ENCODE results near the gene JAML. TPM values are rescaled to one million over a fixed set of nuclear protein-coding genes. Genes with fewer than 3 reads are reported as not detected.

The JAML gene
- total and polyA plus RNA-seq, 2 experiments from 2014 or later = 0.56 to 1.0 TPM

- TF ChIP-seq, protein P1, sequence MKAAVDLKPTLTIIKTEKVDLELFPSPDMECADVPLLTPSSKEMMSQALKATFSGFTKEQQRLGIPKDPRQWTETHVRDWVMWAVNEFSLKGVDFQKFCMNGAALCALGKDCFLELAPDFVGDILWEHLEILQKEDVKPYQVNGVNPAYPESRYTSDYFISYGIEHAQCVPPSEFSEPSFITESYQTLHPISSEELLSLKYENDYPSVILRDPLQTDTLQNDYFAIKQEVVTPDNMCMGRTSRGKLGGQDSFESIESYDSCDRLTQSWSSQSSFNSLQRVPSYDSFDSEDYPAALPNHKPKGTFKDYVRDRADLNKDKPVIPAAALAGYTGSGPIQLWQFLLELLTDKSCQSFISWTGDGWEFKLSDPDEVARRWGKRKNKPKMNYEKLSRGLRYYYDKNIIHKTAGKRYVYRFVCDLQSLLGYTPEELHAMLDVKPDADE (IDR thresholded peaks at IDR 0.05) = no peak
These were observed 56.5 kb downstream of the JAML start (continued) for GRCh38 chr11:118168316-118168715.

GRCh38 chr11:118167906-118168305 is 56.9 kb downstream of the JAML start:
- no peak overlapping the region for H3K4me3 ChIP-seq
- H3K27ac Mint-ChIP-seq = no peak overlapping the region
- no peak overlapping the region for H2AFZ ChIP-seq
- H4K20me1 ChIP-seq (replicated peaks; ENCODE audit: insufficient read depth) = no peaks in the 10 kb centered on the region; the same call in 1 of the 2 replicates
- ATAC-seq = no peak
- no peaks in the 10 kb centered on the region for H3K36me3 Mint-ChIP-seq (ENCODE audit: low read depth)
- H3K4me2 ChIP-seq = no peak overlapping the region
- no peaks in the 10 kb centered on the region for H3K9me2 ChIP-seq (ENCODE audit: insufficient read depth)
- H3K27ac ChIP-seq (ENCODE audit: low read depth) = no peak overlapping the region
- no peaks in the 10 kb centered on the region for H3K36me3 ChIP-seq (ENCODE audit: insufficient read depth)
- H3K27me3 Mint-ChIP-seq (ENCODE audit: insufficient read depth, low read depth, poor library complexity) = peaks cover 26% of the 10 kb centered on the region
- no peaks in the 10 kb centered on the region for H3K79me2 ChIP-seq (replicated peaks; ENCODE audit: insufficient read depth)
- H3K4me3 Mint-ChIP-seq = no peak overlapping the region
- H3K27me3 ChIP-seq (ENCODE audit: insufficient read depth) = peaks cover 54% of the 10 kb centered on the region
- H3K4me1 Mint-ChIP-seq = peaks cover 27% of the 10 kb centered on the region
- H3K9me3 Mint-ChIP-seq = no peaks in the 10 kb centered on the region
- no peaks in the 10 kb centered on the region for H3F3A ChIP-seq (replicated peaks; ENCODE audit: low read depth)
- no peak for DNase-seq (ENCODE audit: low spot score)
- peaks cover 13% of the 10 kb centered on the region for H3K4me1 ChIP-seq (ENCODE audit: insufficient read depth)
- TF ChIP-seq ZNF331 (CRISPR knock-in tag; IDR thresholded peaks at IDR 0.05; ENCODE audit: low read depth) (no peak), REST (IDR thresholded peaks at IDR 0.05; ENCODE audit: unreplicated experiment) (no peak), EZH2phosphoT487 (IDR thresholded peaks at IDR 0.05; ENCODE audit: unreplicated experiment) (no peak), NANOG (IDR thresholded peaks at IDR 0.05; ENCODE audit: borderline replicate concordance) (no peak), POLR2AphosphoS5 (IDR thresholded peaks at IDR 0.05; ENCODE audit: low read depth) (no peak), EZH2 (IDR thresholded peaks at IDR 0.05; ENCODE audit: low read depth, unreplicated experiment) (no peak), JUNB (IDR thresholded peaks at IDR 0.05; ENCODE audit: unreplicated experiment) (no peak), CREB1 (CRISPR knock-in tag; IDR thresholded peaks at IDR 0.05; ENCODE audit: low read depth) (no peak), ZNF114 (CRISPR knock-in tag; IDR thresholded peaks at IDR 0.05) (no peak), STAT1 (IDR thresholded peaks at IDR 0.05; ENCODE audit: unreplicated experiment) (no peak), ZNF462 (CRISPR knock-in tag; IDR thresholded peaks at IDR 0.05) (no peak)
- TF ChIP-seq, protein P2, sequence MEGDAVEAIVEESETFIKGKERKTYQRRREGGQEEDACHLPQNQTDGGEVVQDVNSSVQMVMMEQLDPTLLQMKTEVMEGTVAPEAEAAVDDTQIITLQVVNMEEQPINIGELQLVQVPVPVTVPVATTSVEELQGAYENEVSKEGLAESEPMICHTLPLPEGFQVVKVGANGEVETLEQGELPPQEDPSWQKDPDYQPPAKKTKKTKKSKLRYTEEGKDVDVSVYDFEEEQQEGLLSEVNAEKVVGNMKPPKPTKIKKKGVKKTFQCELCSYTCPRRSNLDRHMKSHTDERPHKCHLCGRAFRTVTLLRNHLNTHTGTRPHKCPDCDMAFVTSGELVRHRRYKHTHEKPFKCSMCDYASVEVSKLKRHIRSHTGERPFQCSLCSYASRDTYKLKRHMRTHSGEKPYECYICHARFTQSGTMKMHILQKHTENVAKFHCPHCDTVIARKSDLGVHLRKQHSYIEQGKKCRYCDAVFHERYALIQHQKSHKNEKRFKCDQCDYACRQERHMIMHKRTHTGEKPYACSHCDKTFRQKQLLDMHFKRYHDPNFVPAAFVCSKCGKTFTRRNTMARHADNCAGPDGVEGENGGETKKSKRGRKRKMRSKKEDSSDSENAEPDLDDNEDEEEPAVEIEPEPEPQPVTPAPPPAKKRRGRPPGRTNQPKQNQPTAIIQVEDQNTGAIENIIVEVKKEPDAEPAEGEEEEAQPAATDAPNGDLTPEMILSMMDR (conservative IDR thresholded peaks at IDR 0.05; ENCODE audit: low read depth in 2 of 2) = no peak
